ENCODE data around the gene SLIT3.
"Not testable (repeated sequence)": the region's sequence is repeated elsewhere in the genome, so short reads cannot be mapped to it uniquely, and the experiment has no call there.

SLIT3 gene

GRCh38 chr5:169222934-169223594 lies 77.9 kb downstream of the SLIT3 start:
- DNase-seq (ENCODE audit: low read depth in 4 of 4, low spot score in 1 of 4), result no peak

GRCh38 chr5:169221519-169221918 lies 79.4 kb downstream of the SLIT3 start:
- DNase-seq (ENCODE audit: low read depth in 4 of 4, low spot score in 1 of 4), result no peak

- DNase-seq (ENCODE audit: low read depth in 4 of 4, low spot score in 1 of 4), result no peak
Measured at GRCh38 chr5:169219961-169220360, 81.0 kb downstream of the SLIT3 start.

GRCh38 chr5:169219351-169219750 lies 81.6 kb downstream of the SLIT3 start:
- no peak for DNase-seq (ENCODE audit: low read depth in 4 of 4, low spot score in 1 of 4)

- no peak for DNase-seq (ENCODE audit: low read depth in 4 of 4, low spot score in 1 of 4)
Measured at GRCh38 chr5:169218861-169219260, 82.1 kb downstream of the SLIT3 start.

- no peak for DNase-seq (ENCODE audit: low read depth in 4 of 4, low spot score in 1 of 4)
Measured at GRCh38 chr5:169218176-169218575, 82.8 kb downstream of the SLIT3 start.

GRCh38 chr5:169216866-169217265 lies 84.1 kb downstream of the SLIT3 start:
- DNase-seq (ENCODE audit: low read depth in 4 of 4, low spot score in 1 of 4), result no peak

GRCh38 chr5:169213479-169213878 lies 87.5 kb downstream of the SLIT3 start:
- DNase-seq (ENCODE audit: low read depth in 4 of 4, low spot score in 1 of 4), result no peak

GRCh38 chr5:169211761-169212160 lies 89.2 kb downstream of the SLIT3 start:
- not testable (repeated sequence) for DNase-seq (ENCODE audit: low read depth in 4 of 4, low spot score in 1 of 4)

- no peak for DNase-seq (ENCODE audit: low read depth in 4 of 4, low spot score in 1 of 4)
Measured at GRCh38 chr5:169204788-169205400, 96.0 kb downstream of the SLIT3 start.

GRCh38 chr5:169202969-169203368 lies 98.0 kb downstream of the SLIT3 start:
- no peak for DNase-seq (ENCODE audit: low read depth in 4 of 4, low spot score in 1 of 4)

GRCh38 chr5:169201597-169201996 lies 99.3 kb downstream of the SLIT3 start:
- no peak for DNase-seq (ENCODE audit: low read depth in 4 of 4, low spot score in 1 of 4)

GRCh38 chr5:169200125-169200778 lies 100.7 kb downstream of the SLIT3 start:
- no peak for DNase-seq (ENCODE audit: low read depth in 4 of 4, low spot score in 1 of 4)

- no peak for DNase-seq (ENCODE audit: low read depth in 4 of 4, low spot score in 1 of 4)
Measured at GRCh38 chr5:169197343-169197742, 103.6 kb downstream of the SLIT3 start.

GRCh38 chr5:169196059-169196458 lies 104.9 kb downstream of the SLIT3 start:
- no peak for DNase-seq (ENCODE audit: low read depth in 4 of 4, low spot score in 1 of 4)

- no peak for DNase-seq (ENCODE audit: low read depth in 4 of 4, low spot score in 1 of 4)
Measured at GRCh38 chr5:169195601-169196000, 105.3 kb downstream of the SLIT3 start.

- no peak for DNase-seq (ENCODE audit: low read depth in 4 of 4, low spot score in 1 of 4)
Measured at GRCh38 chr5:169192536-169192935, 108.4 kb downstream of the SLIT3 start.

- DNase-seq (ENCODE audit: low read depth in 4 of 4, low spot score in 1 of 4), result no peak
Measured at GRCh38 chr5:169190849-169191248, 110.1 kb downstream of the SLIT3 start.

- no peak for DNase-seq (ENCODE audit: low read depth in 4 of 4, low spot score in 1 of 4)
Measured at GRCh38 chr5:169185626-169186025, 115.3 kb downstream of the SLIT3 start.

- DNase-seq (ENCODE audit: low read depth in 4 of 4, low spot score in 1 of 4), result no peak
Measured at GRCh38 chr5:169183576-169183975, 117.4 kb downstream of the SLIT3 start.

- no peak for DNase-seq (ENCODE audit: low read depth in 4 of 4, low spot score in 1 of 4)
Measured at GRCh38 chr5:169182797-169183196, 118.1 kb downstream of the SLIT3 start.

GRCh38 chr5:169181814-169182213 lies 119.1 kb downstream of the SLIT3 start:
- no peak for DNase-seq (ENCODE audit: low read depth in 4 of 4, low spot score in 1 of 4)

GRCh38 chr5:169178754-169179153 lies 122.2 kb downstream of the SLIT3 start:
- no peak for DNase-seq (ENCODE audit: low read depth in 4 of 4, low spot score in 1 of 4)
